ENCODE results near the gene WIPI1.

Gene WIPI1

DNA sequence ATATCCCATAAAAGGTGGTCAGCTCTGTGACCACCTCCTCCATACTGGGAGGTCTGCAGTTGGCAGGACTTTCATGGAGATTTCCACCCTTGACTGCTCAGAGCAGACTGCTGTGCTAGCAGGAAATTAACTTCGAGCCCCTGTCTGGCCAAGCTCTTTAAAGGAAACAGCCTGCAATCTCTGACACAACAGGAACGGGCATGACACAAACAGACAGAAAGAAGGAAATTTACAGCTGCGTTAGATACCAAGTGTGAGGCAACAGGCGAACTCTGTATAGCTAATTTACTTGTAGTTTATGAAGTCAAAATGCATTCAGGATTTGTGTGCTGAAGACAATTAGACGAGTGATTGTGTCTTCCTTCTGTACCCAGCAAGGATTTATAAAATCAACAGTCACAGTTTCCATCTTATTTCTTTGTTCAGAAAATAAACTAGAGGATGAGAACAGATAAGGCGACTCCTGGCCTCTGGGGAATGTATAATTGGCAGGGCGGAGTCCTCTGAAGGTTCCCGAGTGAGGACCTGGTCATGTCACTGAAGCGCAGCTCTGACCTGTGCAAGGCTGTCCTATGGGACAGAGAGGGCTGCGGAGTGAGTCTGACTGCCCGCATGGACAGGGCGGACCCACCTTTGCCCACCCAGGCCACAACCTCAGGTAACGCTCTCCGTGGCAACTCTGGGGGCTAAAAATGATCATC lies 16.1 kb downstream of the WIPI1 start:
- ChIA-PET CTCF (interaction anchor here (1.1 to 1.6 kb wide), 2 partner anchors 9 to 268 kb away, joined by 3 to 6 read pairs; no protein-coding TSS in a partner anchor), POLR2A (interaction anchor here (1.9 kb wide), 1 partner anchor 15 kb away, joined by 10 read pairs; the partner anchor contains the start of gene WIPI1)
- no peak for DNase-seq (ENCODE audit: extremely low spot score)
- TF ChIP-seq FOXM1 (IDR thresholded peaks at IDR 0.05; ENCODE audit: borderline replicate concordance) (no peak), NFRKB (IDR thresholded peaks at IDR 0.05) (no peak), TARDBP (IDR thresholded peaks at IDR 0.05) (no peak), L3MBTL2 (conservative IDR thresholded peaks at IDR 0.05) (no peak), BHLHE40 (IDR thresholded peaks at IDR 0.05; ENCODE audit: borderline replicate concordance) (no peak), LEF1 (IDR thresholded peaks at IDR 0.05; ENCODE audit: borderline replicate concordance) (no peak), SUZ12 (IDR thresholded peaks at IDR 0.05) (no peak), HDGF (IDR thresholded peaks at IDR 0.05; ENCODE audit: borderline replicate concordance) (no peak), ARNT (IDR thresholded peaks at IDR 0.05) (no peak), ZNF384 (IDR thresholded peaks at IDR 0.05) (no peak), CTBP1 (IDR thresholded peaks at IDR 0.05; ENCODE audit: borderline replicate concordance) (no peak), ELF4 (IDR thresholded peaks at IDR 0.05) (no peak), FOXK2 (IDR thresholded peaks at IDR 0.05) (no peak), SP1 (IDR thresholded peaks at IDR 0.05) (no peak), FOXA1 (IDR thresholded peaks at IDR 0.05) (no peak)
- TF ChIP-seq, protein P1, sequence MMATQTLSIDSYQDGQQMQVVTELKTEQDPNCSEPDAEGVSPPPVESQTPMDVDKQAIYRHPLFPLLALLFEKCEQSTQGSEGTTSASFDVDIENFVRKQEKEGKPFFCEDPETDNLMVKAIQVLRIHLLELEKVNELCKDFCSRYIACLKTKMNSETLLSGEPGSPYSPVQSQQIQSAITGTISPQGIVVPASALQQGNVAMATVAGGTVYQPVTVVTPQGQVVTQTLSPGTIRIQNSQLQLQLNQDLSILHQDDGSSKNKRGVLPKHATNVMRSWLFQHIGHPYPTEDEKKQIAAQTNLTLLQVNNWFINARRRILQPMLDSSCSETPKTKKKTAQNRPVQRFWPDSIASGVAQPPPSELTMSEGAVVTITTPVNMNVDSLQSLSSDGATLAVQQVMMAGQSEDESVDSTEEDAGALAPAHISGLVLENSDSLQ (IDR thresholded peaks at IDR 0.05) = no peak

DNA sequence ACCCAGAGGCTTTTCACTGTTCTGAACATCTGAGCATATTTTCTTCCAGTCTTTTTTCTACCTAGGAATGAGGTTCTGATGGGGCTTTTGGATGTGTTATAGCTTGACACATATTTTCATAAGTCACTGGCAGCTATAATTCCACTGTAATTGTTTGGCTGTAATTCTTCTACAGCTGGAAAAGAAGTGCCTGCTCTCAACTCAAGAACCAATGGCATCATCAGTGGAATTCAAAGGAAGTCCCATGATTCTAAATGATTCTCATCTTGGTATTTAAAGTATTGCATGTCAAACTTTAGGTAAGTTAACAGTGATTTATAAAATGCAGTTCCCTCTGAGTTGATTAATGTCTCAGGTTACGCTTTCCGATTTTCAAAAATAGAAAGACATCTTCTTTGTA lies 16.8 kb downstream of the WIPI1 start:
- ChIA-PET POLR2A (interaction anchor here (1.9 kb wide), 1 partner anchor 16 kb away, joined by 10 read pairs; the partner anchor contains the start of gene WIPI1), CTCF (interaction anchor here (1.1 to 1.6 kb wide), 2 partner anchors 9 to 268 kb away, joined by 3 to 6 read pairs; no protein-coding TSS in a partner anchor)

DNA sequence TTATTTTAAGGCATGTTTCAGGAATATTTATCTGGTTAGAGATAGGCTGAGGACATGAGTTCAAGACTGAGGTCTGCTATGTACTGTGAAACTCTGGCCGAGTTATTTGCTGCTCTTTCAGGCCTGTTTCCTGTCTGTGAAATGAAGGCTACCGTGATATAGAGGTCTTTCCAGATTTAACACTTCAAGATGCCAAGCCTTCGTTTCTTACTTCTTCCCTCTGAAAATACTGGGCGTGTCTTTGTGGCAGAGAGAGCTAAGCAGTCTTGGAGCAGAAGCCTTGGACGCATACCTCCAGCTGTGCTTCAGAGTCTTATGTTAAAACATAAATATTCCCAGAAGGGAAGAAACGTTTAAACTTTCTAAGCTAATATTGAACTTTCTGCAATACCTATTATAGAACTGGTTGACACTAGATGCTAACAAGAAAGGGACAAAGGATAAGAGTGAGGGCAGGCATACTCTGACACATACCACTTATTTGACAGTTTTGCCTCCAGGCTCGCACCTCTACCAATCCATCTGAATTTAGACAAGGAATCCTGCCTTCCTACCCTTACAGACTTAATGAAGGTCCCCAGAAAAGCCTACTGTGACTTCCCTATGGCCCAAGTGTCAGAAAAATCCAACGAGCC lies 17.5 kb downstream of the WIPI1 start:
- no peak for DNase-seq (ENCODE audit: extremely low spot score)
- POLR2A ChIA-PET = interaction anchor here (0.9 to 1.9 kb wide), 2 partner anchors 17 to 73 kb away, joined by 3 to 10 read pairs; partner anchors contain the start of genes PRKAR1A and WIPI1
- CTCF ChIA-PET = no interaction called here
- TF ChIP-seq FOXK2 (IDR thresholded peaks at IDR 0.05) (no peak), ZNF384 (IDR thresholded peaks at IDR 0.05) (no peak), SP1 (IDR thresholded peaks at IDR 0.05) (no peak), NFRKB (IDR thresholded peaks at IDR 0.05) (no peak), HDGF (IDR thresholded peaks at IDR 0.05; ENCODE audit: borderline replicate concordance) (no peak), LEF1 (IDR thresholded peaks at IDR 0.05; ENCODE audit: borderline replicate concordance) (no peak), L3MBTL2 (conservative IDR thresholded peaks at IDR 0.05) (no peak), ELF4 (IDR thresholded peaks at IDR 0.05) (no peak), CTBP1 (IDR thresholded peaks at IDR 0.05; ENCODE audit: borderline replicate concordance) (no peak), FOXM1 (IDR thresholded peaks at IDR 0.05; ENCODE audit: borderline replicate concordance) (no peak)
- TF ChIP-seq, protein P1 (IDR thresholded peaks at IDR 0.05) = no peak

More for the DNA sequence above, 16.8 kb downstream of the WIPI1 start:
- no peak for DNase-seq (ENCODE audit: extremely low spot score)
- no peak for TF ChIP-seq FOXA1 (IDR thresholded peaks at IDR 0.05)
- no peak for TF ChIP-seq BHLHE40 (IDR thresholded peaks at IDR 0.05; ENCODE audit: borderline replicate concordance)
- no peak for TF ChIP-seq NFRKB (IDR thresholded peaks at IDR 0.05)
- TF ChIP-seq ARNT (IDR thresholded peaks at IDR 0.05) = no peak
- TF ChIP-seq HDGF (IDR thresholded peaks at IDR 0.05; ENCODE audit: borderline replicate concordance) = no peak
- no peak for TF ChIP-seq FOXK2 (IDR thresholded peaks at IDR 0.05)

DNA sequence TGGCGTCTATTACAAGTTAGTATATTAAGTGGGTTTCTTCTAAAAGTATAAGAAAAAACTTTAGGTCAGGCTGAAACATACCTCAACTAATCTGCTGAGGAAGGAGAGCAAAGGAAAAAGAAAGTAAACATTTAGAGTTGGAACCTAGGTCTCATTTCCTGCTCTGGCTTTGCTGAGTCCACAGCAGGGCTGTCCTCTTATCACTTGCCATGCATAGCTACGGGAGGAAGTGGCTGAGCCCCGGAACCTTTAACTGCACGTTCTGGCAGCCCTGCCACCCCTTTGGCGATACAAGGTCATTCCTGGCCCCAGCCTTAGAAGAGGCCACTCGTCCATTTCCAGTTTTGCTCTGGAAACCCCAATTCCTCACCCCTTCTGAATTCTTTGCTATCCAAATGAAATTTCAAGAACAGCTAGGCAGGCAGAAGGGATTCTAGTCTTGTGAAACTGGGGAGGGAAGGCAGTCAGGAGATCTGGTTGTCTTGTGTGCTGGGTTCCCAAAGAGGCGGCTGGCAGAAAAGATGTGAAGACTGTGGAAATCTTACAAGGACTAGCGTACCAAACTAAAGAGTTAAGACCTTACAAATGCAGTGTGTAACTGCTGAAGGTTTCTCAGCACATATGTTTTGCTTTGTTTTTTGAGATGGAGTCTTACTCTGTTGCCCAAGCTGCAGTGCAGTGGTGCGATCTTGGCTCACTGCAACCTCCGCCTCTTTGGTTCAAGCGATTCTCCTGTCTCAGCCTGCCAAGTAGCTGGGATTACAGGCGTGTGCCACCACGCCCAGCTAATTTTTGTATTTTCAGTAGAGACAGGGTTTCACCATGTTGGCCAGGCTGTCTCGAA lies 19.1 kb downstream of the WIPI1 start:
- no peak for DNase-seq (ENCODE audit: extremely low spot score)
- ChIA-PET POLR2A (no interaction called here), CTCF (interaction anchor here (0.7 to 1.2 kb wide), 2 partner anchors 9 to 14 kb away, joined by 3 to 5 read pairs; no protein-coding TSS in a partner anchor)
- TF ChIP-seq ELF4 (IDR thresholded peaks at IDR 0.05) (no peak), FOXK2 (IDR thresholded peaks at IDR 0.05) (no peak), SP1 (IDR thresholded peaks at IDR 0.05) (no peak), LEF1 (IDR thresholded peaks at IDR 0.05; ENCODE audit: borderline replicate concordance) (no peak), CTBP1 (IDR thresholded peaks at IDR 0.05; ENCODE audit: borderline replicate concordance) (no peak), L3MBTL2 (conservative IDR thresholded peaks at IDR 0.05) (no peak), BHLHE40 (IDR thresholded peaks at IDR 0.05; ENCODE audit: borderline replicate concordance) (no peak), FOXM1 (IDR thresholded peaks at IDR 0.05; ENCODE audit: borderline replicate concordance) (no peak), ZNF384 (IDR thresholded peaks at IDR 0.05) (no peak), HDGF (IDR thresholded peaks at IDR 0.05; ENCODE audit: borderline replicate concordance) (no peak)
- TF ChIP-seq, protein P1 (IDR thresholded peaks at IDR 0.05) = no peak

Data from HEK293T (cell line).